GM18861 (cell line): ENCODE results near the gene PTK6.
"Not testable (repeated sequence)": the region's sequence is repeated elsewhere in the genome, so short reads cannot be mapped to it uniquely, and the experiment has no call there.

ENCODE experiments used
- ATAC-seq: cut with Tn5 transposase; IDR thresholded peaks from one replicate; pipeline ENCODE4 v1.9.1; 2021; ENCODE audit not compliant: unreplicated experiment

The PTK6 gene

GRCh38 chr20:63536997-63537524 lies at the start of gene PTK6:
Gene PTK6 (minus strand): TSS chr20:63537376. CDS start chr20:63537314, 62 bp downstream.
- ATAC-seq = peak; percentile 9

- no peak for ATAC-seq
Measured at GRCh38 chr20:63586797-63587196, 49.6 kb upstream of the PTK6 start.

DNA sequence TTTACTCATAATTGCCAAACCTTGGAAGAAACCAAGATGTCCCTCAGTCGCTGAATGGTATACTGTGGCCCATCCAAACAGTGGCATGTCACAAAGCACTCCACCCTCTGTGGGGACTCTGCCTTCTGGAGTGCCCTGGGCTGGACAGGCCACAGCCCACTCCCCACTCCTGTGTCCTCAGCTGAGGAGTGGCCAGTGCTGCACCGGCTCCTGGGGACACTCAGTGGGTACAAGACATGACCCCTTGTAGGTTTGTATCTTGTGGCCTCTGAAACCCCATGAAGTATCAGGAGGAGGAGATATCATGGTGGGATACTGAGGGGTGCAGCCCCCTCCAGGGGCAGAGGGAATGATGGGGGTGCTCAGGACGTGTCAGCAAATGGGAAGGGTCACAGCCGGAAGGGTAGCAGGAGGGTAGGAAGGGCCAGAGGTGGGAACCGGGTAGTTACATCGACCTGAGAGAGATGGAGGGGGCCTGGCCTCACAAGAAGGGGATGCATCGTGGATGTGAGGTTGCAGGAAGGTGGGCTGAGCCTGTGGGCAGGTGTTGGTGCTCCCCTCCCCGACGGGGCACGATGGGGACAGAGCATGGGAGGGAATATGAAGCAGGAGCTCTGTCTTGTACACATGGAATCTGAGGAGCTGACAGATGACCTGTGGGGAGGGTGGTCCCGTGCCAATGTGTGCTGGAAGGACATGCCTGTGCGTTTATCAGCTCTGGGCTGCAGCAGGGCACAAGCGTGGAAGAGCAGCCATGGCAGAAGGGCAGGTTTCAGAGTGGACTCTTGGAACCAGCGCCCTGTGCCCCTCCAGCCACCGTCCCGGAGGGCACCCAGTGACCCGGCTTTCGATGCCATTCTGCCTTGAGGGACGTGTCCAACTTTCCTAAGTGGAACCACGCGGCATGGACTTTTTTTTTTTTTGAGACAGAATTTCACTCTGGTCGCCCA lies 48.7 kb upstream of the PTK6 start:
- ATAC-seq = no peak

DNA sequence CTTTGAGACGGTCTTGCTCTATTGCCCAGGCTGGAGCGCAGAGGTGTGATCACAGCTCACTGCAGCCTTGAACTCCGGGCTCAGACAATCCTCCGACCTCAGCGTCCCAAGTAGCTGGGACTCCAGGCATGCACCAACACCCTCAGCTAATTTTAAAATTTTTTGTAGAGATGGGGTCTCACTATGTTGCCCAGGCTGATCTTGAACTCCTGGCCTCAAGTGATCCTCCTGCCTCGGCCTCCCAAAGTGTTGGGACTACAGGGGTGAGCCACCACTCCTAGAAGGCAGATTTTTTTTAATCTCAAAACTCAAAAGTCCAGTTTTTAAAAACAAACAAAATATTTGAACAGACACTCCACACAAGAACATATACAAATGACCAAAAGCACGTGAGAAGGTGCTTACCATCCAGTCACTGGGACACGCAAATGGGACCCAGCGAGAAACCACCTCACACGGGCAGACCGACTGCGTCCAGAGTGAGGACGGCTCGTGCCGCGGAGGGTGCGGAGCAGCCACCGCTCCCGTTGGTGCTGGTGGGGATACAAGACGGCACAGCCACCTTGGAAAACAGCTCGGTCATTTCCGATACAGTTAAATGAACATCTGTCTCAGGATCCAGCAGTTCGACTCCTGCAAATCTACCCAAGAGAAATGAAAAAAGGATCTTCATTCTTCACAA lies 45.3 kb upstream of the PTK6 start:
- no peak for ATAC-seq

DNA sequence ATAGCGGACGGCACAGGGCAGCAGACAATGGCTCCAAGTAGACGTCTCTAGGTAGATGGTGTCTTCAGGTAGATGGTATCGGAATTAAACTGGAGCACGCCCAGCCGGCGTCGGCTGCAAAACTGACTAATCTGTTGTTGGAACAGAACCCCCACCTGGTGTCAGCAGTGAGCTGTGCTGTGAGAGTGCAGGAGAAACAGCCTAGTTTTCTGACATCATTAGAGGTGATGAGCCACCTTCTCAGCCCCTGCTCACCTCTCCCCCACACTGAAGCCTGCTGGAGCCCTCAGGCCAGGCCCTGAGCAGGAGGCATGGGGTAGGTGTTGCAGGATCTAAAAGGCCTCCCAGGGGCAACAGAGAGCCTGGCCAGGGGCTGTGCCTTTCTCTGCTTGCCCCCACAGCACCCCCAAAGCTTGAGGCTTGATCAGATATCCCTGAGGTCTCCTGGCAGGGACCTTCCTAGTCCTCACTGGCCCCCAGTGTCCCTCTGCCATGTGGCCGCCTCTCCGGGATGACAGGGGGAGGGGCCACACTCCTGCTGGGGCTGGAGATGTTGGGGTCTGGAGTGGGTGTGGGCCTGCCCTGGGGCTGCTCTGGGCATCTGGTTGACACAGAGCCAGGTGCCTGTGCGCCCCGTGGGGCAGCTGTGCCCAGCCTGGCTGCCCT lies 43.8 kb upstream of the PTK6 start:
- no peak for ATAC-seq

GRCh38 chr20:63579017-63579694 lies 42.0 kb upstream of the PTK6 start:
- ATAC-seq = no peak

DNA sequence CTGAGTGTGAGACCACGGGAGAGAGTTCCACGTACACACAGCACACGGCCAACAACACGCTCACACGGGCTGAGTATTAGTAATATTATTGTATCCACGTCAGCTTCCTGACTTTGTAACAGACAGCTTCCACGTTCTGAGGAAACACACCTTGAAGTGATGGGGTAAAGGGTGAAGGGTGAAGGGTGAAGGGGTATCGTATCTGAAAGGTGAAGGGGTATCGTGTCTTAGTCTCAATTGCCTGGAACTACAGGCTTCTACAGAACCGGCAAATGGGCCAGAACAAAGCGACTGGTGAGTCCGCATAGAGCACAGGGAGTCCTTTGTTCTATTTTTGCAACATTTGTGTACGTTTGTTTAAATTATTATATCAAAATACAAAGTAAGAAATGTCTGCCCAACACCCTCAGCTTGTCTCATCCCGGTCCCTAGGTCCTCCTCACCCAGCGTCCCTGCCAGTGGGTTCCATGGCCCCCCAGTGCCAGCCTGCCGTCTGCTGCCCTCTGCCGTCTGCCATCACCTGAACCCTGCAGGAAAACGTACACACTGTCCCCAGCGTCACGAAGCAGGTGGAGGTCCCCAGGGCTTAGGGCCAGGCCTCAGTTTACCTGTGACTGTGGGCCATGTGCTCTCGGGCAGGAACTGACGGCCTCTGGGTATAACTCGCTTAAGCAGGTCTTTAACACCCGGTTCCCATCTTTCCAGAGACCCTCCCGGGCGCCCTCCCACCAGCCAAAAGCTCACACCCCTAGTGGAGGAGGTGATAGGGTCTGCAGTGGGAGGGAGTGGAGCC lies 41.2 kb upstream of the PTK6 start:
- ATAC-seq = no peak

GRCh38 chr20:63577317-63577894 lies 40.2 kb upstream of the PTK6 start:
- no peak for ATAC-seq

DNA sequence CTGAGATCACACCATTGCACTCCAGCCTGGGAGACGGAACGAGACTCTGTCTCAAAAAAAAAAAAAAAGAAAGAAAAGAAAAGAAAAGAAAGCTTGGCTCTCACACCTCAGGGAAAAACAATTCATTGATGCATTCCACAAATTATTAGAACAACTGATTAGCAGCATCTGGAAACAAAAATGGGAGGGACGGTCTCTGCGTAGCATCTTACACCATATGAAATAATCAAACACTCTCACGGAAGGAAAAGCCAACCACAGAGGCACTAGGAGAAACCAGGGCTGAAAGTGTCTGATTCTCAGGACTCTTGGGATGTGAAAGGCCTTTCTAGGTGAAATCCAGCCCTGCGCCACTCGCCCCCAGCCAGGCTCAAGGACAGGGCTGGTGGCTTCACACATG lies 39.1 kb upstream of the PTK6 start:
- no peak for ATAC-seq

- ATAC-seq = no peak
Measured at GRCh38 chr20:63574829-63575743, 37.9 kb upstream of the PTK6 start.

- no peak for ATAC-seq
Measured at GRCh38 chr20:63574156-63574828, 37.1 kb upstream of the PTK6 start, which contains the start of gene HELZ2. Gene HELZ2 (minus strand): TSS chr20:63574239. CDS start chr20:63572385, 1,854 bp downstream.

- ATAC-seq = no peak
Measured at GRCh38 chr20:63573647-63574131, 36.5 kb upstream of the PTK6 start.

GRCh38 chr20:63572788-63573646 lies 35.8 kb upstream of the PTK6 start:
- no peak for ATAC-seq

- no peak for ATAC-seq
Measured at GRCh38 chr20:63572071-63572787, 35.1 kb upstream of the PTK6 start.

DNA sequence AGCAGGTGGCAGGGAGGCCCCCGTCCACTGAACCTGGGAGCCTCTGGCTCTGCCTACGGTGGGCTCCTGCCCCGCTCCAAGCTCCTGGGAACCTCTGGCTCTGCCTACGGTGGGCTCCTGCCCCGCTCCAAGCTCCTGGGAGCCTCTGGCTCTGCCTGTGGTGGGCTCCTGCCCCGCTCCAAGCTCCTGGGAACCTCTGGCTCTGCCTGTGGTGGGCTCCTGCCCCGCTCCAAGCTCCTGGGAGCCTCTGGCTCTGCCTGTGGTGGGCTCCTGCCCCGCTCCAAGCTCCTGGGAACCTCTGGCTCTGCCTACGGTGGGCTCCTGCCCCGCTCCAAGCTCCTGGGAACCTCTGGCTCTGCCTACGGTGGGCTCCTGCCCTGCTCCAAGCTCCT lies 33.9 kb upstream of the PTK6 start:
- ATAC-seq = not testable (repeated sequence)
